ENCODE data around the gene RBM33. TPM values are rescaled to one million over a fixed set of nuclear protein-coding genes. Genes with fewer than 3 reads are reported as not detected.
A peak's percentile ranks its signal among the peaks of the same experiment; 100 is the strongest.

Gene RBM33
- total and polyA plus RNA-seq, 2 donors, result 23.5 to 58.5 TPM

DNA sequence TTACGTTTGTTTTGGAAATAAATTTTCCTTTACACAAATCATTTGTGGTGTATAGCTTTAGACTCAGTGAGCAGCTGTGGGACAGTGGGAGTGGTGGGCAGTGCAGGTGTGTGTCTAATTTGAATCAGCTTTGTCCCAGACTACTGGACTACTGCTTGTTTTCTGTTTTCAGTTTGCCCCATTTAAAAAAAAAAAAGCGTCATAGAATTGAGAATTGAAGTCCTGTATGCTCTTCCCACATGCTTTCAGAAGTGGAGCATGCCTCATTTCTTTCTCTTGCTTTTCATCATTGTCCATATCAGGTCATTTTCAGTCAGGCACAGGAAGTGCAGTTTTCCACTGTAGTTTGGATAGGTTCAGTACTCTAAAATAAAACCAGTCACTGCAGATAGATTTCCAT is 101.7 kb downstream of the RBM33 start:
- Histone ChIP-seq H3K27ac (ENCODE audit: low read depth in 1 of 2, low read length in 1 of 2) (peak overlapping the region; percentile 47 to 98), H3K36me3 (ENCODE audit: control insufficient read depth in 2 of 2, insufficient read depth in 2 of 2, low read length in 1 of 2) (peaks cover 25 to 69% of the 10 kb centered on the region in 2 donors), H3K4me3 (ENCODE audit: low read length in 2 of 2) (peak overlapping the region; percentile 44 to 45), H3K27me3 (ENCODE audit: control insufficient read depth in 2 of 2, insufficient read depth in 1 of 2, low read length in 1 of 2) (no peaks in the 10 kb centered on the region), H3K9me3 (ENCODE audit: control insufficient read depth in 2 of 2, insufficient read depth in 1 of 2, low read length in 1 of 2) (no peaks in the 10 kb centered on the region), H3K4me1 (ENCODE audit: control insufficient read depth in 2 of 2, insufficient read depth in 2 of 2, low read length in 2 of 2) (peaks cover 41 to 68% of the 10 kb centered on the region in 2 donors)
- WGBS, result 37% methylated on average over 2 of the region's 2 CpGs
- DNase-seq (ENCODE audit: low read depth in 6 of 9, low spot score in 9 of 9), result no peak

DNA sequence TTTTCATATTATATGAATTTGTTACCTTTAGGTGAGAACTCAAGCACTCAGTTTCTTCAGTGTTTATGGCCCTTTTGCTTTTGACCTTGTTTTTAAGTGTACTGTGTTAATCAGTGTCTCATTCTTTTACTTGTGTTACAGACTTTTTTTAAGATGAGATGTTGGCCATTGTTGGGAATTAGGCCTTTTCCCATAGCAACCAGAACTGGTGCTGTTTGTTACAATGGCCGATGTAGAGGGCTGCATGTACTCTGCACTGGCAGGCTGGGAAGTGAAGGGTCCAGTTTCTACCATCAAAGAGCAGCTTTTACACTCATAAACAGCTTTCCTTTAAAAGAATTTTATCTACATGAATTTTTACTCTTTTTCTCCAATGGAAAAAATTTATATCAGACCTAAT is 102.7 kb downstream of the RBM33 start:
- DNase-seq (ENCODE audit: low read depth in 6 of 9, low spot score in 9 of 9), result no peak
- H3K27ac ChIP-seq (ENCODE audit: low read depth in 1 of 2, low read length in 1 of 2), result peak overlapping the region in 1 of 2 donors; percentile 98
- peak overlapping the region; percentile 37 to 45 for H3K4me3 ChIP-seq (ENCODE audit: low read length in 2 of 2)
- 83% methylated on average over 1 of the region's 1 CpG for WGBS
- H3K4me1 ChIP-seq (ENCODE audit: control insufficient read depth in 2 of 2, insufficient read depth in 2 of 2, low read length in 2 of 2), result peaks cover 37 to 65% of the 10 kb centered on the region in 2 donors
- no peaks in the 10 kb centered on the region for H3K9me3 ChIP-seq (ENCODE audit: control insufficient read depth in 2 of 2, insufficient read depth in 1 of 2, low read length in 1 of 2)
- no peaks in the 10 kb centered on the region for H3K27me3 ChIP-seq (ENCODE audit: control insufficient read depth in 2 of 2, insufficient read depth in 1 of 2, low read length in 1 of 2)
- peaks cover 20 to 60% of the 10 kb centered on the region in 2 donors for H3K36me3 ChIP-seq (ENCODE audit: control insufficient read depth in 2 of 2, insufficient read depth in 2 of 2, low read length in 1 of 2)

DNA sequence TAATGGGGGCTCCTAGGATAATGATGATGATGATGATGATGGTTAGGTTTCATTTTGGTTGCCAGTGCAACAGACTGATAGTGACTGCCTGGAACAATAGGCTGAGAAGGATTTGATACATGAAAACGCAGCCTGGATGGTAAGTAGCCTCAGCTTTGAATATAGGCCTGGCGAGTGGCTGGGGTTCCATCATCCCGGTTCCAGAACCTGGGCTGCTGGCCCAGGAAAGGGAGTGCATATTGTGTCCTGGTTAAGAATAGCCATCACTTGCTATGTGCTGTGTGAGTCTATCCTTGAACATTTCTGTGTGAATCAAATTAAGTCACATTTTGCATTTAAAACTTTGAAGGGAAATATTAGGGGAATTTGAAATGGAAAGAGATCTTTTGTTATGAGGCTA is 105.1 kb downstream of the RBM33 start:
- 97% methylated on average over 3 of the region's 3 CpGs for WGBS
- no peaks in the 10 kb centered on the region for H3K27me3 ChIP-seq (ENCODE audit: control insufficient read depth in 2 of 2, insufficient read depth in 1 of 2, low read length in 1 of 2)
- no peak for DNase-seq (ENCODE audit: low read depth in 6 of 9, low spot score in 9 of 9)
- H3K36me3 ChIP-seq (ENCODE audit: control insufficient read depth in 2 of 2, insufficient read depth in 2 of 2, low read length in 1 of 2), result peaks cover 8 to 48% of the 10 kb centered on the region in 2 donors
- no peak overlapping the region for H3K4me3 ChIP-seq (ENCODE audit: low read length in 2 of 2)
- H3K27ac ChIP-seq (ENCODE audit: low read depth in 1 of 2, low read length in 1 of 2), result no peak overlapping the region
- H3K4me1 ChIP-seq (ENCODE audit: control insufficient read depth in 2 of 2, insufficient read depth in 2 of 2, low read length in 2 of 2), result peaks cover 40 to 65% of the 10 kb centered on the region in 2 donors
- no peaks in the 10 kb centered on the region for H3K9me3 ChIP-seq (ENCODE audit: control insufficient read depth in 2 of 2, insufficient read depth in 1 of 2, low read length in 1 of 2)

DNA sequence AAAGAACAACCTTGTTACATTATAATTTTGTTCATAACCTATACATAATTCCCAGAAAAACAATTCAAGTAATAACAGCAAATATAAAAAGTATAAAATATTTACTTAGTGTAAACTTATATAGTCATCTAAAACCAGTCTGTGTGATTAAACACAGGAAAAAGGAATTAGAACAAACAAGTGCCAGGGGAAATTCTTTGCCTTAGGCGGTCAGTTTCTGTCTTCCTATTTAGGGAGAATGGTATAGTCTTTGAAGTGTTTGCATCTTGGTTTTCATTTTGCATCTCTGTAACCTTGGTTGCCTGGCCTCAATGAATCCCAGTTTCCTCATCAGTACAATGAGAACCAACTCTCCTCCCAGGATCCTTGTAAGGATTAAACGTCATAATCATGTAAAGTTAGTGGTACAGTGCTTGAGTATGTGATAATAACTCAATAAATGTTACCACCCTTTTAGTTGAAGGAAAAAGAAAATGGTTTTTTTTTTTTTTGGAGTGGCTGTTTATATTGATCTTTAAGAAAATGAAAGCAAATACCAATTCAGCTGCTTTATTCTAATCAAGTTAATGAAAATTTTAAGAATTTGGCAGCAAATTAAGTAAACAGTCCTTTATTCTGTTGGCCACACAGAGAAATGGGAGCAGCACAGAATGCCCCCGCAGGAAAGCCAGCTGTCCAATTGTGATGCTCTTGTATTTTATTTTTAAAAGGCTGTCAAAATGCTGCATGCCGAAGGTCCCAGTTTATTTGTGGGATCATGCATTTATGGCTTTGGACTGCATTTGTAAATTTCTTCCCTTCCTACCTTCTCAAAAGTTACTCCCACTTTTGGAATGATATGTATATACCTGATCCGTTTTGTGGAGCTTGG is 106.0 kb downstream of the RBM33 start:
- Histone ChIP-seq H3K27me3 (ENCODE audit: control insufficient read depth in 2 of 2, insufficient read depth in 1 of 2, low read length in 1 of 2) (no peaks in the 10 kb centered on the region), H3K4me1 (ENCODE audit: control insufficient read depth in 2 of 2, insufficient read depth in 2 of 2, low read length in 2 of 2) (peaks cover 42 to 65% of the 10 kb centered on the region in 2 donors), H3K4me3 (ENCODE audit: low read length in 2 of 2) (no peak overlapping the region), H3K9me3 (ENCODE audit: control insufficient read depth in 2 of 2, insufficient read depth in 1 of 2, low read length in 1 of 2) (no peaks in the 10 kb centered on the region), H3K36me3 (ENCODE audit: control insufficient read depth in 2 of 2, insufficient read depth in 2 of 2, low read length in 1 of 2) (peaks cover 5 to 42% of the 10 kb centered on the region in 2 donors), H3K27ac (ENCODE audit: low read depth in 1 of 2, low read length in 1 of 2) (no peak overlapping the region)
- WGBS, result 95% methylated on average over 5 of the region's 5 CpGs
- DNase-seq (ENCODE audit: low read depth in 6 of 9, low spot score in 9 of 9), result no peak

DNA sequence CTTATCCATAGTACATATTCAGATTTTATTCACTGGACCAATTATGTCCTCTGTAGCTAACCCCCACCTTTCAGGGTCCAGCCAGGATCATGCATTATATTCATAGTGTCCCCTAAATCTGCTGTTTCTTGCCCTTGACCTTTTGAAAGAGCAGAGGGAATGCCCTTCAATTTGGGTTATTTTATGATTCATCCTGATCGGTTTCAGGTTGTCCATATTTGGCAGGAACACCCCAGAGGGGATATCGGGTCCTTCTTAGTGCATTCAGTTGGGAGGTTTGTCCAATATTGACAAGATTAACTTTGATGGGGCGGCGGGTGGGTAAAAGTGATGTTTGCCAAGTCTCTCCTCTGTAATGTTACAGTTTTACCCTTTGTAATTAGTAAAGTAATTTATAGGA is 106.9 kb downstream of the RBM33 start:
- peaks cover 41 to 57% of the 10 kb centered on the region in 2 donors for H3K4me1 ChIP-seq (ENCODE audit: control insufficient read depth in 2 of 2, insufficient read depth in 2 of 2, low read length in 2 of 2)
- 96% methylated on average over 4 of the region's 4 CpGs for WGBS
- H3K27ac ChIP-seq (ENCODE audit: low read depth in 1 of 2, low read length in 1 of 2), result no peak overlapping the region
- no peak for DNase-seq (ENCODE audit: low read depth in 6 of 9, low spot score in 9 of 9)
- no peaks in the 10 kb centered on the region for H3K27me3 ChIP-seq (ENCODE audit: control insufficient read depth in 2 of 2, insufficient read depth in 1 of 2, low read length in 1 of 2)
- H3K4me3 ChIP-seq (ENCODE audit: low read length in 2 of 2), result no peak overlapping the region
- no peaks in the 10 kb centered on the region for H3K9me3 ChIP-seq (ENCODE audit: control insufficient read depth in 2 of 2, insufficient read depth in 1 of 2, low read length in 1 of 2)
- peaks cover 0 to 32% of the 10 kb centered on the region in 2 donors for H3K36me3 ChIP-seq (ENCODE audit: control insufficient read depth in 2 of 2, insufficient read depth in 2 of 2, low read length in 1 of 2)

DNA sequence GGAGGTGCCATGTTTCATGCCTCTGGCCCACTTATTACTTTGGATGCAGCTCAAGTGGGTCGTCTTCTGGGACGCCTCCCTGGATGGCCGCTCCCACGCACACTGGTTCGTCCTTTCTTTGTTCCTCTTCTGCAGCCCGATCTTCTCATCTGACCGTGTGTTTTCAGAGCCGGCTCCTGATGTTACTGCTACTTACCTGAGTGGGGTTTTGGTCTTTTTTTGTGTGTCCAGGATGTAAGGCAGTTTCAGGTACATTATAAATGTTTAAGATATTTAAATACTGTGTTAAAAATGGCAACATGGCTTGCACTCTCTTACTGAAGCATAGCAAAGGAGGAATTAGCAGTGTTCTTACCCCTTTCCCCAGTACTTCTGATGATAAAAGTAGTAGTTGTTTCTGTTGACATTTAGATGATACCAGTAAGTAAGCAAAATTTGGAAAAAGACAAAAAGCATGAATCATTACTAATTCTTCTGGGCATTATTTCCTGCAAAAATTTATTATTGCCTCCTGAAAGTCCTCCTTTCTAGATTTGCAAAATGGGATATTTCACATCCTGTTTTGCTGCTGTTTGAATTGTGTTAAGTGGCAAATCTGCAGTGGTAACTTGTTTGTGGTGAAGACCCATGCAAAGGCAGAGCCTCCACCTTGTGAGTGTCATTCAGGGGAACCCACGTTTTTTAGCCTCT is 108.4 kb downstream of the RBM33 start:
- WGBS, result 87% methylated on average over 9 of the region's 9 CpGs
- H3K4me3 ChIP-seq (ENCODE audit: low read length in 2 of 2), result no peak overlapping the region

DNA sequence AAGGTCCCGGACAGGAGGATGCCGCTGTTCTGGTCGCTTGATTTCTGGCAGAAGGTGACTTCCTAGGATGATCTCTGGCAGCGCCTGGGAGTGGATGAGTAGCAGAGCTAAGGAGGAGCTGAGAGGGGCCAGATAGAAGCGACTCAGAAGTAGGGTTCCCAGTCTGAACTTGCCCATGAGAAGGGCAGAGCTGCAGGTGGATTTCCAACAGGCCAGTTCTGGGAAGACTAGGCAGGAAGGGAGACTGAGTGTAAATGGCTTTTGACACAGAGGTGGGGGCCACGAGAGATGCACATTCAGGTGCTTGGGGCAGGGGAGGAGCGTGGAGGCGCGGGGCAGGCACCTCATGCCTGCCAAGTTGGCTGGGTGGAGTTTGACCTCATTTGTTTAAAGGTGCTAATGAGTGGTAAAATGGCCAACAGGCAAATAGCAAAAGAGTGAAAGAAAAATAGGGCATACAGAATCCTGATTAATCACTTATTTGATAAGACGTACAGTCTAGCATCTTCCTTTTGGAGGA is 109.0 kb downstream of the RBM33 start:
- peaks cover 0 to 5% of the 10 kb centered on the region in 2 donors for H3K9me3 ChIP-seq (ENCODE audit: control insufficient read depth in 2 of 2, insufficient read depth in 1 of 2, low read length in 1 of 2)
- peaks cover 9 to 30% of the 10 kb centered on the region in 2 donors for H3K36me3 ChIP-seq (ENCODE audit: control insufficient read depth in 2 of 2, insufficient read depth in 2 of 2, low read length in 1 of 2)
- WGBS, result 88% methylated on average over 10 of the region's 10 CpGs
- no peak overlapping the region for H3K4me3 ChIP-seq (ENCODE audit: low read length in 2 of 2)
- H3K4me1 ChIP-seq (ENCODE audit: control insufficient read depth in 2 of 2, insufficient read depth in 2 of 2, low read length in 2 of 2), result peaks cover 43 to 53% of the 10 kb centered on the region in 2 donors
- H3K27ac ChIP-seq (ENCODE audit: low read depth in 1 of 2, low read length in 1 of 2), result peak overlapping the region in 1 of 2 donors; percentile 70
- DNase-seq (ENCODE audit: low read depth in 6 of 9, low spot score in 9 of 9), result no peak
- H3K27me3 ChIP-seq (ENCODE audit: control insufficient read depth in 2 of 2, insufficient read depth in 1 of 2, low read length in 1 of 2), result no peaks in the 10 kb centered on the region

More for the DNA sequence above, 108.4 kb downstream of the RBM33 start:
- H3K4me1 ChIP-seq (ENCODE audit: control insufficient read depth in 2 of 2, insufficient read depth in 2 of 2, low read length in 2 of 2), result peaks cover 44 to 54% of the 10 kb centered on the region in 2 donors
- no peaks in the 10 kb centered on the region for H3K27me3 ChIP-seq (ENCODE audit: control insufficient read depth in 2 of 2, insufficient read depth in 1 of 2, low read length in 1 of 2)
- H3K36me3 ChIP-seq (ENCODE audit: control insufficient read depth in 2 of 2, insufficient read depth in 2 of 2, low read length in 1 of 2), result peaks cover 5 to 31% of the 10 kb centered on the region in 2 donors
- DNase-seq (ENCODE audit: low read depth in 6 of 9, low spot score in 9 of 9), result peak in 1 of 9 donors; percentile 56
- H3K9me3 ChIP-seq (ENCODE audit: control insufficient read depth in 2 of 2, insufficient read depth in 1 of 2, low read length in 1 of 2), result peaks cover 0 to 5% of the 10 kb centered on the region in 2 donors
- peak overlapping the region in 1 of 2 donors; percentile 8 for H3K27ac ChIP-seq (ENCODE audit: low read depth in 1 of 2, low read length in 1 of 2)

DNA sequence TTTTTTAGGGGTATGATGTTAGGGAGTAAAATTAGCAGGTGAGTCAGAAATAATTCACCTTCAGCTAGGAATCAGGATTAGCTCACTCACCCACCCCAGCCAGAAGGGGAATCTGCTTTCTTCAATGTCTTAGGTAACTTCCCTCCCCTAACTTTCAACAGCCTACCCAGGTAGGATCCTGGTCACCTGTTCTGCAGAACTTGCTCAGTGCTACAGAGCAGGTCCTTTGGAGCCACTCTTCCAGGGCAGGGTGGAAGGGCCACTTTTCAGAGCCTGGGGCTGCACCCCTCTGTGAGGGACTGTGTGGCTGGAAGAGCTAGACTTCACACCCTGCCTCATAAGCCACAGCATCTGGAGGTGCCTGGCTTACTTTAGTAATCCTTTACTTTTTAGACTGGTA is 109.7 kb downstream of the RBM33 start:
- peak overlapping the region in 1 of 2 donors; percentile 70 for H3K27ac ChIP-seq (ENCODE audit: low read depth in 1 of 2, low read length in 1 of 2)
- peaks cover 0 to 5% of the 10 kb centered on the region in 2 donors for H3K9me3 ChIP-seq (ENCODE audit: control insufficient read depth in 2 of 2, insufficient read depth in 1 of 2, low read length in 1 of 2)
- no peaks in the 10 kb centered on the region for H3K27me3 ChIP-seq (ENCODE audit: control insufficient read depth in 2 of 2, insufficient read depth in 1 of 2, low read length in 1 of 2)
- H3K4me1 ChIP-seq (ENCODE audit: control insufficient read depth in 2 of 2, insufficient read depth in 2 of 2, low read length in 2 of 2), result peaks cover 39 to 50% of the 10 kb centered on the region in 2 donors
- H3K4me3 ChIP-seq (ENCODE audit: low read length in 2 of 2), result no peak overlapping the region
- H3K36me3 ChIP-seq (ENCODE audit: control insufficient read depth in 2 of 2, insufficient read depth in 2 of 2, low read length in 1 of 2), result peaks cover 13 to 30% of the 10 kb centered on the region in 2 donors
- DNase-seq (ENCODE audit: low read depth in 6 of 9, low spot score in 9 of 9), result peak in 1 of 9 donors; percentile 38

DNA sequence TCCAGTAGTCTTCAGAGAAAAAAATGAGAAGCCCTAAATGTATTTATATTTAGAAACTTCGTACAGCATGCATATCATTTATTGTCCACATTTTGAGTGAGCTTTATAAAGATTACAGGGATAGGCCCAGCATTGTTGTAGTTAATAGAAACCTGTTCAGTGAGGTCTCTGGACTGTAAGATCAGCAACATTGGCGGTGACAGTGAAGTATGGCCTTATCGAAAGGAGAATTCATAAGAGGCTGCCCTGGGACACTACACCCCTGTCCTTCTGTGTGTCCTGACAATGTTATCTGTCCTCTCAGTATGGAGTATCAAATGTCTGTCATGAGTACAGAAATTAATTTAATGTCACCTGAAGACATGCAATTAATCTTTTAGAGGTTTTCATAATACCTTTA is 110.6 kb downstream of the RBM33 start:
- H3K4me3 ChIP-seq (ENCODE audit: low read length in 2 of 2), result no peak overlapping the region
- H3K36me3 ChIP-seq (ENCODE audit: control insufficient read depth in 2 of 2, insufficient read depth in 2 of 2, low read length in 1 of 2), result peaks cover 13 to 34% of the 10 kb centered on the region in 2 donors
- peaks cover 0 to 5% of the 10 kb centered on the region in 2 donors for H3K9me3 ChIP-seq (ENCODE audit: control insufficient read depth in 2 of 2, insufficient read depth in 1 of 2, low read length in 1 of 2)
- no peak overlapping the region for H3K27ac ChIP-seq (ENCODE audit: low read depth in 1 of 2, low read length in 1 of 2)
- H3K27me3 ChIP-seq (ENCODE audit: control insufficient read depth in 2 of 2, insufficient read depth in 1 of 2, low read length in 1 of 2), result no peaks in the 10 kb centered on the region
- no peak for DNase-seq (ENCODE audit: low read depth in 6 of 9, low spot score in 9 of 9)
- peaks cover 33 to 50% of the 10 kb centered on the region in 2 donors for H3K4me1 ChIP-seq (ENCODE audit: control insufficient read depth in 2 of 2, insufficient read depth in 2 of 2, low read length in 2 of 2)
- 96% methylated on average over 3 of the region's 3 CpGs for WGBS
